HG03139 (cell line): ENCODE measurements around the gene DIDO1.
A peak's percentile ranks its signal among the peaks of the same experiment; 100 is the strongest.
"Not testable (repeated sequence)": the region's sequence is repeated elsewhere in the genome, so short reads cannot be mapped to it uniquely, and the experiment has no call there.

Experiments used
- ATAC-seq: cut with Tn5 transposase; IDR thresholded peaks from one replicate; pipeline ENCODE4 v1.9.1; 2021; ENCODE audit not compliant: unreplicated experiment

The DIDO1 gene

DNA sequence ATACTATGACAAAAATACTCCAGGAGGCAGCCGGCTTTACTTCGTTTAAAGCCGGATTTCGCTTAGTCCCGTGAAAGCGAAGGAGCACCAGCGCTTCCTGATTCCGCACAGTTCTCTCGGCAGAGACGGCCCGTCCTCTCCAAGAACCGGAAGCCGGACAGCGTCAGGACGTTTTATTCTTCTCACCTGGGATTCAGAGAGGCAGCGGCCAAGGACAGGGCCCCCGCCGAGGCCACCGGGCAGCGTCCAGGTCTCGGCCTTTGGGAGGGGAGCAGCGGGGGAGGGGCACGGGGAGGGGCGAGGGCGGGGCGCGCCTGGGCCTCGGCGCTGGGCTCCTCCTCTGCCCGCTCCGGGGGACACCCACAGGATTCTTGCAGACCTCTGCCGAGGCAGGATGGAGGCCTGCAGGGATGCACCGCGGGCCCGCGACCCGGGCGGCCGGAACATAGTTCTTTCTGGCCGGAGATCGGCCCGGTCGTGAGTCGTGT is 2.8 kb upstream of the DIDO1 start:
- no peak for ATAC-seq

DNA sequence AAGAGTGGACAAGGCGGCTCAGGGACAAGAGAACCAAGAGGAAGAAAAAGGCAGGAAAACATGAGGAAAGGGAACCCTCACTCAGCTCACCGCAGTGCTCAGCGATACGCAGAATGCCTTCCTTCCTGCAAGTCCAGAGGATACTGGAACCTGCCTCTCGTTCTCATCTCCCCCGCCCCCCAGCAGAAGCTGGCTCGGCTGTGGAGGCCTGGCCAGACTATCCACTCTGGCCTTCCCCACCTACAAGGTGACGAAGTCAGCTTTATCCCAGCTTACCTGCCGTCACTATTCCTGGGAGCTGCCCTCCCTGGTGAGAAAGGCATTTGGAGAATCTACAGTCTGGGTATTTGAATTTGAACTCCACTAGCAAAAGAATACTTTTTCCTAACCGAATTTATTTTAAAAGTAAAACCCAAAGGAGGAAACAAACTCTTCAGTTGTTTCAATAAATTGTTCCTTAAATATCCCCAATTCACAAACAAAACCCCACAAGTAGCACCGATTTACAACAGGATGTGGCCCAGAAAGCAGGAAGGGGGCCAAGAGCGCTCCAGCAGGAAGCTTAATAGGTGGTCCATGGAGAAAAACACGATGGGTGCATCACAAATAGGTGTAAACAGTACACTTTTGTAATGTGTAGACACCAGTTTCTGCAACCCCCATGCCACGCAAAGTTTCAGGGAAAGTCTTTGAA is 2.1 kb upstream of the DIDO1 start:
- ATAC-seq = no peak

DNA sequence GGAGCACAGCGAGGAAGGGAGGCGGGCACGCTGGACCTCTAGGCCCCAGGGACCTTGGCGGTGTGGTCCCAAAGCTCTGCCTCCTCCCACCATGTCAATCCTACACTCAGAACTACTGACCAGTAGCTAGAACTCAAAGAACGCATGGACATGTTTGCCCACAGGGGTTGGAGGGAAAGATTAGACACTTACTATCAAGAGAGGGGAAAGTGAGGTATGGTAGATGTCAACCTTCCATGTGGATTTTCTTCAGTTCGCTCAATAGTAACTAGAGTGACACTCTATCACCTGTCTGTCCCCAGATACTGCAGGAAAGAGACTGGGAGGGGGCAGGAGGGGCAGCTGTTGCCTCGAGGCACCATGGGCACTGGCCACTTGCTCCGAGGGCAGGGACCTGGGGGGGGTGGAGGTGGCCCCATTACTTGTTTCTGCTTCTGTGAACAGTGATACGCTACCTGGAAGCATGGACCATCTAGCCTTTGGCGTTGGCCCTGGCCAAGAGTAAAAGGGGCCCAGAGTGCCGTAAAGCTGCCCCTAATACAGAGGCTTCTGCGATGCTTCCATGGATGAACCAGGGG is 912 bp upstream of the DIDO1 start:
- ATAC-seq = no peak

DNA sequence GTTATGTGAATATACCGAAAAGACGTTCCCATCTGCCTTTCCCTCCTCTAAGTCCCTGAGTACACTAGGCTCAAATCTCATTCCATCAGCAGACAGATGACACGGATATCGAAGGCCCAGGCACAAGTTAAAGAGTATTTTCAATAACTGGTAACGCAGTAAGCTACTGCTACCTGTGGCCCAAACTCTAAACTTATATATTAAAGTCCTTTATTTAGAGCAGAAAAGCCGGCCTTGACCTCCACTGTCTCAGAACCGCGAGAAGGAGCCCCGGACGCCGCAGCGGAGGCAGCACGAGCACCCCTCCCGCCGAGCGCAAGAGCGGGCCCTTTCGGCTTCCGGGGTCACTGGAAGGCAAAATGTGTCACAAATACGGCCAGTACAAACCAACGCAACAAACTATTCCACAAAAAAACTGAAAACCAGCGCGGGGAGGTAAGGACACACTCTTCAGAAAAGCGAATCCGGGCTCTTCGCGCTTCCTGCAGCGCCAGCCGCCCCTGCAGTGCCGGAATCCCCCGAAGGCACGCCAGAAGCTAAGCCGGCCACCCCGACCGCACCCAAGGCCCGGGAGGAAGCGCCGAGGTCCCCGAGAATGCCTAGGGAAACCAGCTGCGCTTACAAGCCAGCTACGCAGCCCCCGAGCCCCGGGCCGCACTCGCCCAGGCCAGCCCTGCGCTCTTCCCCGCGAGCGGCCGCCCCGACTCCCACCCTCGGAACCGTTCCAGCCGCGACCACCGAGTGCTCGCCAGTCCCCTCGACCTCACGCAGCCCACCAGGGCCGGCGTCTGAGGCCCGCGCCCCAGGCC is 681 bp downstream of the DIDO1 start:
- ATAC-seq = peak; percentile 18

DNA sequence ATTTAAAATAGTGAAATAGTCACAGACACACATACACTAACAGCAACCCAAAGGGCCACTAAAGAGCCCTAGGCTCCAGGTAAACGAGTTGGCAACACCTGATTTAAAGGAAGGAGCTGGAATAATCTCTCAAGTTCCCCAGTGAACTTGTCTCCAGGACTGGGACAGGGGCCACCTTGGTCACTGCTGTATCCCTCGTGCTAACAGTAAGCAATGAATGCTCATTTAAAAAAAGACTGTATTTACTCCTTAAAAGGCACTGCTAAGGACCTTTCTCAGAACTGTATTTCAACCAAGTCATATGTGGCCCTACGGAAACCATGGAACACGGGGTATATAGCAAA is 1.3 kb downstream of the DIDO1 start:
- ATAC-seq = no peak

DNA sequence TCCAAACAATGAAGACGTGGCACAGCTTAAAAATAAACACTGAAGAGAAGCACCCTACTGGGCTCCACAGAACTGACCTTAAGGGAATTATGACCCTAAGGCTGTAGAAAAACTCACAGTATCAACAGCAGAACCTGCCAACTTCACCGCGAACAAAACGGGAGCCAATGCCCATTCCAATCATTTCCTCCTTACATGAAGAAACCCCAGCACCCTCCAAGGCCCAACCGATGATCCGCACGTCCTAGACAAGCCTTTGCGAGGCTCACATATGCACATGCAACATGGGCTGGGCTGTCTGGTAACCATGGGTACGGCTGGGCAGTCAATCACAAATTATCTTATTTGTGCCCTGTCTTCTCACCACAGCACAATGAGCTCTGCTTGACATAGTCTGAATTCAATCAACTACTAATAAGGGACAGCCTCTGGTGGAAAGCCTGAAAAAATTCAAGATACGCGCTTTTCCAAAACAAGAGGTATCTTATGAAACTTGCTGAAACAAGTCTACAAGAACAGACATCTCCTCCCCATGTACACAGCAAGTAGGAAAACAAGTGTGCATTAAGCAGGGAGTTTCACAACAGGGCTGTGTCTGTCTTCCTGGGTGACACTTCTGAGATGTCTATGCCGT is 1.7 kb downstream of the DIDO1 start:
- no peak for ATAC-seq

DNA sequence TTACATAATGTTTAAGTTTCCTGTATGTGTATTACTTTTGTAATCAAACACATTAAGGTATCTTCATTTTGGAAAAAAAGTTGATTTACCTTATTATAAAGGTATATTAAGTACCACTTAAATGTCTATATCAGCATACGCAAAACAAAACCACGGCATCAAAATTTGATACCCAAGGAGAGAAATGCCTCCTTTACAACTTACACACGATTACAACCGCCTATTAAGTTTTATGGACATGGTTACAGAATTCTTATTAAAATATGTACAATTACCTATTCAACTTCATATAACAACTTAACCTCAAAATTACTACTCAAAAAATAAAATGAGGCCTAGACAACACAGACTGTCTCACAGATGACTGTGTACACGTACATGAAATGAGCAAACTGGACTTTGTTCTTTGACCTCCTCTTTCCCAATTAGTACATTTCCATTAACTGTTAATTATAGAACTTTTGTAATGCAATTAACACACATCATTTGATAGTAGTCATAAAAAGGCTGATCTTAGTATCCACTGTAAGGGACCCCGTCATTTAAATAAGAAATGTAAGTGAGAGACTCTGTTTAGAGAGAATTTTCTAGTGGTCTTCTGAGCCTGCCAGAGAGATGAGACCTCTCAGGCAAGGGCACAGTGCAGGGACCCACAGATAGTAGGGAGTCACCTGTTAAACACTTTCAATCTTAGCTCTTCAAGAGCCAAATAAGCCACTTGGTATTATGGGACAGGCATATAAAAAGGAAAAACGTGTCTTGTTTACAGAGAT is 2.5 kb downstream of the DIDO1 start:
- ATAC-seq = no peak

DNA sequence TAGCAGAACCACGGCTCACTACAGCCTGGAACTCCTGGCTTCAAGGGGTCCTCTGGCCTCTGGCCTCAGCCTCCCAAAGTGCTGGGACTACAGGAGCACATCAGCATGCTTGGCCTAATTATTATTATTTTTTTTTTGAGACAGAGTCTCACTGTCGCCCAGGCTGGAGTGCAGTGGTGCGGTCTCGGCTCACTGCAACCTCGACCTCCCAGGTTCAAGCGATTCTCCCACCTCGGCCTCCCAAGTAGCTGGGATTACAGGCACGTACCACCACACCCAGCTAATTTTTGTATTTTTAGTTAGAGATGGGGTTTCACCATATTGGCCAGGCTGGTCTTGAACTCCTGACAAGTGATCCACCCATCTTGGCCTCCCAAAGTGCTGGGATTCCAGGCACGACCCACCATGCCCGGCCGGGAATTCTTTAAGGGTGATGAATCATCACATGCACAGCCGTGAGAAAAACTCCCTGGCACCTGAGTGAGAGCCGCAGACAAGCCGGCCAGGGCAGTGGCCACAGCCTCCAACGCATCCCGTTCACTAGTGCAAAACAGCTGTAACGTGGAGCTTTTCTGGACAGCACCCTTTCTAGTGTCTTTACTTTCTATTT is 3.1 kb downstream of the DIDO1 start:
- ATAC-seq = not testable (repeated sequence)

DNA sequence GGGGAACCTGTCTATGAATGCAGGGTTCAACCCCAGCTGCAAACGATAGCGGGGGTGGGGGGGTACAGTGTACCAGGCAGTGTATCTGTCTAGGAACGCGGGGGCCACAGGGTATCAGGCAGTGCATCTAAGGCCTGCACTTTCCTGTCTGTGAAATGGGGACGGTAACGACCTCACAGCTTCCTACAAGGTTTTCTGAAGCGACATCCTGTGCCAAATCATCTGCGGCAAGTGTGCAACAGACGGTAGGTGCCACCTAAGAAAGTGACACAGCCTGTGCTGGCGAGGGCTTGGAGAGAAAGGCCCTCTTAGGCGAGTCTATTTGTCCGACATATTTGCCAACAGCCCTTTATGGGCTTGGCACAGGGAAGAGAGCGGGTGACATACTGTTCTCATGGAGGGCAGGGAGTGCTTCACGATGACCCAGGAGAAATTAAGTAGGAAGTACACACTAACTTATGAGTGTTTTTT is 3.8 kb downstream of the DIDO1 start:
- ATAC-seq = no peak

DNA sequence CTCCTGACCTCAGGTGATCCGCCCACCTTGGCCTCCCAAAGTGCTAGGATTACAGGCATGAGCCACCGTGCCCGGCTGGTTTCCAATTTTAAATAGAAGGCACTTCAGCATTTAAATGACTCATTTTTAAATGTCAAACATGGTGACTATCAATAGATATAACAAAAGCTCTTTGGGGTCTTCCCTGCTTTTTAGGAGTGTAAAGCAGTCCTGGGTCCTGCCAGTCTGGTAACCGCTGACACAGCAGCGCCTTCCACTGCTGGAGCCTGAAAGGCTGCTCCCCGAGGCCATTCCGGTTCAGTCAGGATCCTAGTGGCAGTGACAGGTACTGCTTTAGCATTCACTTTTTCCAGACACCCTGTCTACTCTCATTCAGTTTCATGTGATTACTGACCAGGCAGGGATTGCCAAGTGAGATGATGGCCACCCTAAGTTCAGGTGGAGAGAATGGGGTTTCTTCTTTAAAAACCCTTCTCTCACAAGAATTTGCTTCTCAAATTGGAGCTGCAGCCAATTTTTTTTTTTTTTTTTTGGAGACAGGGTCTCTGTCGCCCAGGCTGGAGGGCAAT is 5.1 kb downstream of the DIDO1 start:
- ATAC-seq = no peak

DNA sequence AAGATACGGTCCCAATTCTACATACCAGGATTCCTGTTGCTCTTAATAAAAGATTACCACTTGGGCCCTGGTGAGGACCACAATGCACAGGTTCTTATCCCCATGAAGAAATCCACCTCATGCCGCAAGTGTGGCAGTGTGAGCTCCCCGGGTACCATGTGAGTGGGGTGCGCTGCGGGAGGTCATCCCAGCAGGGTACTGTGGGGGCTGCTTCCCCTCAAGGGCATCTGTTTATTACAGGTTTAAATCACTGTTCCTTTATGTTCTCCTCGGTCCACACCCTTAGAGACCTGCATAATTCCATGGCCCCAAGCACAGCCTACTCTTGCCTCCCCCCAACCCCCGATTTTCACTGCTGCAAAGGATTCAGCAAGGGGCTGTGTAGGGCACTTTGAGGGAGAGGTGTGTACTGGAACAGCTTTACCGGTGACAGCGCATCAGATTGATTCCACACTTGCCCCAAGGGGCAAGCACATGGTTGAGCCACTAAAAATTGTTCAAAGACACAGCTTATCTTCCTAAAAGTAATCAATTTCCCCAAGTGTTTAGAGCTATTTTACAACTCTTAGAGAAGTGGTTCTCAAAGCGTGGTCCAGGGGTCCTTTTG is 6.2 kb downstream of the DIDO1 start:
- ATAC-seq = no peak

DNA sequence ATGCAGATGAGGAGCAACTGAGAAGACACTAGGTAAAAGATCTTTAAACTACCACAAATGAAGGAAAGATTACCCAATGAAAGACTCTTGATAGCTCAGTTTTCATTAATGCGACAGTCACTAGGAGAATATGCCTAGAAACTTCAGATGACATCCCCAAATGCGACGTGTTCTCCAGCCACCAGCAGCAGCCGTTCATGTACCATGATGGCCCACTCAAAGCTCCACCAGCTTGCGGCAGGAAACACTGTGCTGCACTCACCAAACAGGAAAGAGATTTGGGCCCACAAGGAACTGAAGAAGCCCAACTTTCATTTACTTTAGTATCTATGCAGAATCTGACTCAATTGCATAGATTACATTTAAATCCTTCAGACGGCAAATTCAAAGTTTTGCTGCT is 7.5 kb downstream of the DIDO1 start:
- no peak for ATAC-seq

DNA sequence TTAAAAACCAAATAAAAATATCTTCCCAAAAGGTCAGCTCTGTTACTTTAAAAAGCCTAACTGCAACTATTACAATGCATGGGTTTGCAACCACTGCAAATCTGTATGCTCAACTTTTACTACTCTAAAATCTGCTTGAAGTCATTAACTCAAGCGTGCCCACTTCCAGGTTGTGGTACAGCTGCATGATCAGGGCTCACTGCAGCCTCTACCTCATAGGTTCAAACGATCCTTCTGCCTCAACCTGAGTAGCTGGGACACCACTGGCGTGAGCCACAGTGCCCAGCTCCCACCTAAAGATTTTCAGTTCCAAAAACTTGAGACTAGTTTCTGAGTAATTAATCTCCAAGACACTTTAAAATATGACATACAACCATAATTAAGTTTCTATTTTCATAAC is 8.2 kb downstream of the DIDO1 start:
- no peak for ATAC-seq

DNA sequence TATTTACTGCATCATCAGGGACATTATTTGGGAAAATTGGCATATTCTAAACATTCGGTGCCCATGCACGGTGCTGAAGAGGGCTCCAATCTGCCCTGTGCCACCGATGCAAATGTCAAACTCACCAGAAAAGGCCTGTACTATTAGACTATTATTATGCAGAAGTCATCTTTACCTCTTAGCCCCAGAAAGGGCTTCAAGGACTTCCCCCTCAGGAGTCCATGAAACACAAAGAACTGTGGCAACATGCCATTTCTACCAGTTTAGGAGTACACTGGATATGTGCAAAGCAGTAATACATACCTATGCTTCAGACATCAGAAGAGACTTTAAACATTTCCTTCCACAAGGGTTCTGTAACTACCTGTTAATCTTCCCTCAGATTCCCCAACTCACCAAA is 8.6 kb downstream of the DIDO1 start:
- no peak for ATAC-seq

DNA sequence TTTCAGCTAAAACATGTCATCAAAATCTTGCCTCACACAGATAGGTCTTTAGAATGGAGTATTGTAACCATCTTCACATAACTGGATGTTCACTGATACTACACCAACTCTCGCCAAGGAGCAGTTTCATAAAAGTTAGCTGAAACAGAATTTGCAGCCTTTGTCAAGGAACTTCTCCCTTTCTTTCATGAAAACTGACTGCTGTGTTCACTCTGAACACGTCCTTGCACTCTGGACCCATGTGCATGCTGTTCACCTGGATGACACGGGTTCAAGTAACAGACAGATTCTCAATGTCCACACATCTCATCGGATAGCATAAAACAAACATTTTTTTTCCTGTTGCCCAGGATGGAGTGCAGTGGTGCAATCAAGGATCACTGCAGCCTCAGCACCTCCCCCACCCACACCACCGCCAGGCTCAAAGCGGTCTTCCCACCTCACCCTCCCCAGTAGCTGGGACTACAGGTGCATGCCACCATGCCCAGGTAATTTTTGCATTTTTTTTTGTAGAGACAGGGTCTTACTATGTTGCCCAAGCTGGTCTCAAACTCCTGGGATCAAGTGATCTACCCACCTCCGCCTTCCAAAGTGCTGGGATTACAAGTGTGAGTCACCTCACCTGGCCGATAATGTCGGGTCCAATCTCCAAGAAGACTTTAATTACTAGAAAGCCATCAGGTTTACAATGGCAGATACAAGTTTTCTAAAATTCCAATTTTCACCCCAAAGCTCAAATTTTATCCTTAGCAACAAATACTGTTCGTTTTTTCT is 9.4 kb downstream of the DIDO1 start:
- ATAC-seq = no peak

DNA sequence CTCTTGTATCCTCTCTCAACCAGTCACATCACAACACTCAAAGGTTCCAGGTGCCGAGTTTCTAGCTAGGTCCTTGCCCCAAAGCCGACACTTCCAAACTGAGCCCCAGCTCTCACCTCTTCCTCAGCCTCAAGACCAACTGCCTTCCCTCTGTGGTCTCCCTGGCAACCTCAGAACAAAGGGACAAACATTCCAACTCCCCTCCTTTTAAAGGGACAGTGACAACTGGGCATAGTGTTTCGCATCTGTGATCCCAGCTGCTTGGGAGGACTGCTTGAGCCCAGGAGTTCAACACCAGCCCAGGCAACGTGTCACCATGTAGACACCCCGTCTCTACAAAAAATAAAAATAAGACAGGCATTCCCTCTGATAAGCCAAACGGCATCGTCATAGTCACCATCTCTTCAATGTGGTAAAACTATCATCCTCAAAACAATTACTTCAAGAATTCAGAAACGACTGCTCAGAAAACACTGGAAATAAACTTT is 11.3 kb downstream of the DIDO1 start:
- no peak for ATAC-seq

DNA sequence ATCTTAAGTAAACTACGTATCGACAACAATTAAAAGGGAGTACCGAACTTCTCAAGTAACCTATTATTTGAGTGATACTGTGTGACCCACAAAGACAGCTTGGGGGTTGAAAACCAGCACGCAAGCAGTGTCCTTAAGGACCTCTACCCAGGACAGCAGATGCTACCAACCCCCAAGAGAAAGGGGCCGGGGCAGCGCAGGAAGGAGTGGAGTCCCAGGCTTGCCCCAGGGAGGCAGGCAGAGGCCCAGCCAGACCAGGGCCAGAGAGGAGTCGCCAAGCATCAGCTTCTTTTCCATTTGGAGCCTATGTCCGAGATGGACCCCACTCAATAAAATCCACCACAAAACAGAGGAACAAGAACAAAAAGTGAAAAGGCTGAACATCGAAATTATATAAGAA is 11.9 kb downstream of the DIDO1 start:
- no peak for ATAC-seq

DNA sequence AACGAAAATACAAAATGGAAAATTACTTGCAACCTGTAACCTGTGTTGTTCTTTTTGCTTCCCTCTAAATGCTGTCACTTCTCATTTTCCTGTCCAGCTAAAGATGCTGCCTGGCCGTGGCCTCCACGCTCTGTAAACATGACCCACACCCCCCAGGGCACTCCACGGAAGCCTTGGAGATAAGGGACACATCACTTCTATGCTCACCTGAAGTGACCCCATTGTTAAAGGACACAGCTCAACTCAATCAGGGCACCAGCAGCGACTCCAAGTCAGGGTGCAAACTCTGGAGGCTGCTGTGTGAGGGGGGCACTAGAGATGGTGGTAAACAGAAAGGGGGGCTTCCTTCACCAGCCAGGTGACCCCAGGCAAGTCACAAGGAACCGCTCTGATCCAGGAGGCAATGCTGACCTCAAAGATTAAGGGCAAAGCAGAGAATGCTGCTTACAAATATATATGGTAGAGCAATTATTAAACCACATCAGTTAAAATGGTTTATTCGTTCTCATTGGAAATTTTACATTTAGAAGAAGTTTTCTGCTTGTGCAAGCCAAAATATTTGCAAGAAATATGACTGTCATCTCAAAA is 13.2 kb downstream of the DIDO1 start:
- ATAC-seq = no peak
